ENCODE measurements around the gene PREP.
A peak's percentile ranks its signal among the peaks of the same experiment; 100 is the strongest.

The PREP gene

GRCh38 chr6:105301756-105302616 is 100.9 kb downstream of the PREP start:
- H3K4me1 ChIP-seq (ENCODE audit: control insufficient read depth in 2 of 2, insufficient read depth in 2 of 2, low read length in 2 of 2), result no peaks in the 10 kb centered on the region
- peak overlapping the region in 1 of 2 donors; percentile 14 for H3K27ac ChIP-seq (ENCODE audit: low read depth in 2 of 2, low read length in 2 of 2)
- no peaks in the 10 kb centered on the region for H3K27me3 ChIP-seq (ENCODE audit: control insufficient read depth in 2 of 2, insufficient read depth in 2 of 2, low read length in 2 of 2)
- H3K9me3 ChIP-seq (ENCODE audit: control insufficient read depth in 2 of 2, low read length in 2 of 2), result no peaks in the 10 kb centered on the region
- H3K36me3 ChIP-seq (ENCODE audit: control insufficient read depth in 2 of 2, insufficient read depth in 2 of 2, low read length in 2 of 2), result peaks cover 11 to 26% of the 10 kb centered on the region in 2 donors
- no peak overlapping the region for H3K4me3 ChIP-seq (ENCODE audit: low read length in 2 of 2)
- no peak overlapping the region for H3K9ac ChIP-seq (ENCODE audit: low read depth in 1 of 2, low read length in 2 of 2)

- H3K4me1 ChIP-seq (ENCODE audit: control insufficient read depth in 2 of 2, insufficient read depth in 2 of 2, low read length in 2 of 2), result no peaks in the 10 kb centered on the region
- H3K27me3 ChIP-seq (ENCODE audit: control insufficient read depth in 2 of 2, insufficient read depth in 2 of 2, low read length in 2 of 2), result no peaks in the 10 kb centered on the region
- no peak overlapping the region for H3K4me3 ChIP-seq (ENCODE audit: low read length in 2 of 2)
- H3K9me3 ChIP-seq (ENCODE audit: control insufficient read depth in 2 of 2, low read length in 2 of 2), result no peaks in the 10 kb centered on the region
- peaks cover 11 to 22% of the 10 kb centered on the region in 2 donors for H3K36me3 ChIP-seq (ENCODE audit: control insufficient read depth in 2 of 2, insufficient read depth in 2 of 2, low read length in 2 of 2)
- no peak overlapping the region for H3K27ac ChIP-seq (ENCODE audit: low read depth in 2 of 2, low read length in 2 of 2)
- no peak overlapping the region for H3K9ac ChIP-seq (ENCODE audit: low read depth in 1 of 2, low read length in 2 of 2)
Observed at GRCh38 chr6:105301072-105301503, 101.8 kb downstream of the PREP start.

GRCh38 chr6:105300090-105300489 is 102.8 kb downstream of the PREP start:
- H3K27ac ChIP-seq (ENCODE audit: low read depth in 2 of 2, low read length in 2 of 2), result no peak overlapping the region
- peaks cover 11 to 21% of the 10 kb centered on the region in 2 donors for H3K36me3 ChIP-seq (ENCODE audit: control insufficient read depth in 2 of 2, insufficient read depth in 2 of 2, low read length in 2 of 2)
- H3K4me3 ChIP-seq (ENCODE audit: low read length in 2 of 2), result no peak overlapping the region
- no peaks in the 10 kb centered on the region for H3K4me1 ChIP-seq (ENCODE audit: control insufficient read depth in 2 of 2, insufficient read depth in 2 of 2, low read length in 2 of 2)
- no peaks in the 10 kb centered on the region for H3K27me3 ChIP-seq (ENCODE audit: control insufficient read depth in 2 of 2, insufficient read depth in 2 of 2, low read length in 2 of 2)
- H3K9ac ChIP-seq (ENCODE audit: low read depth in 1 of 2, low read length in 2 of 2), result no peak overlapping the region
- H3K9me3 ChIP-seq (ENCODE audit: control insufficient read depth in 2 of 2, low read length in 2 of 2), result no peaks in the 10 kb centered on the region

- H3K4me3 ChIP-seq (ENCODE audit: low read length in 2 of 2), result no peak overlapping the region
Observed at GRCh38 chr6:105294129-105294528, 108.8 kb downstream of the PREP start.

GRCh38 chr6:105292689-105293339 is 110.1 kb downstream of the PREP start:
- Histone ChIP-seq H3K9me3 (ENCODE audit: control insufficient read depth in 2 of 2, low read length in 2 of 2) (no peaks in the 10 kb centered on the region), H3K4me3 (ENCODE audit: low read length in 2 of 2) (no peak overlapping the region), H3K36me3 (ENCODE audit: control insufficient read depth in 2 of 2, insufficient read depth in 2 of 2, low read length in 2 of 2) (peaks cover 10 to 15% of the 10 kb centered on the region in 2 donors), H3K4me1 (ENCODE audit: control insufficient read depth in 2 of 2, insufficient read depth in 2 of 2, low read length in 2 of 2) (no peaks in the 10 kb centered on the region), H3K27ac (ENCODE audit: low read depth in 2 of 2, low read length in 2 of 2) (no peak overlapping the region), H3K9ac (ENCODE audit: low read depth in 1 of 2, low read length in 2 of 2) (no peak overlapping the region), H3K27me3 (ENCODE audit: control insufficient read depth in 2 of 2, insufficient read depth in 2 of 2, low read length in 2 of 2) (no peaks in the 10 kb centered on the region)

More at GRCh38 chr6:105294129-105294528, 108.8 kb downstream of the PREP start:
- Histone ChIP-seq H3K9ac (ENCODE audit: low read depth in 1 of 2, low read length in 2 of 2) (no peak overlapping the region), H3K4me1 (ENCODE audit: control insufficient read depth in 2 of 2, insufficient read depth in 2 of 2, low read length in 2 of 2) (no peaks in the 10 kb centered on the region), H3K9me3 (ENCODE audit: control insufficient read depth in 2 of 2, low read length in 2 of 2) (no peaks in the 10 kb centered on the region), H3K36me3 (ENCODE audit: control insufficient read depth in 2 of 2, insufficient read depth in 2 of 2, low read length in 2 of 2) (peaks cover 12% of the 10 kb centered on the region in 2 donors), H3K27me3 (ENCODE audit: control insufficient read depth in 2 of 2, insufficient read depth in 2 of 2, low read length in 2 of 2) (no peaks in the 10 kb centered on the region), H3K27ac (ENCODE audit: low read depth in 2 of 2, low read length in 2 of 2) (no peak overlapping the region)

- Histone ChIP-seq H3K36me3 (ENCODE audit: control insufficient read depth in 2 of 2, insufficient read depth in 2 of 2, low read length in 2 of 2) (peaks cover 8 to 14% of the 10 kb centered on the region in 2 donors), H3K27me3 (ENCODE audit: control insufficient read depth in 2 of 2, insufficient read depth in 2 of 2, low read length in 2 of 2) (no peaks in the 10 kb centered on the region), H3K27ac (ENCODE audit: low read depth in 2 of 2, low read length in 2 of 2) (no peak overlapping the region), H3K9ac (ENCODE audit: low read depth in 1 of 2, low read length in 2 of 2) (no peak overlapping the region), H3K4me3 (ENCODE audit: low read length in 2 of 2) (no peak overlapping the region), H3K9me3 (ENCODE audit: control insufficient read depth in 2 of 2, low read length in 2 of 2) (no peaks in the 10 kb centered on the region), H3K4me1 (ENCODE audit: control insufficient read depth in 2 of 2, insufficient read depth in 2 of 2, low read length in 2 of 2) (no peaks in the 10 kb centered on the region)
Observed at GRCh38 chr6:105291525-105291924, 111.4 kb downstream of the PREP start.

GRCh38 chr6:105282631-105283585 is 120.0 kb downstream of the PREP start:
- no peaks in the 10 kb centered on the region for H3K9me3 ChIP-seq (ENCODE audit: control insufficient read depth in 2 of 2, low read length in 2 of 2)
- H3K9ac ChIP-seq (ENCODE audit: low read depth in 1 of 2, low read length in 2 of 2), result no peak overlapping the region
- H3K36me3 ChIP-seq (ENCODE audit: control insufficient read depth in 2 of 2, insufficient read depth in 2 of 2, low read length in 2 of 2), result peaks cover 56 to 58% of the 10 kb centered on the region in 2 donors
- no peak overlapping the region for H3K27ac ChIP-seq (ENCODE audit: low read depth in 2 of 2, low read length in 2 of 2)
- H3K4me1 ChIP-seq (ENCODE audit: control insufficient read depth in 2 of 2, insufficient read depth in 2 of 2, low read length in 2 of 2), result no peaks in the 10 kb centered on the region
- no peaks in the 10 kb centered on the region for H3K27me3 ChIP-seq (ENCODE audit: control insufficient read depth in 2 of 2, insufficient read depth in 2 of 2, low read length in 2 of 2)
- H3K4me3 ChIP-seq (ENCODE audit: low read length in 2 of 2), result no peak overlapping the region

- H3K9ac ChIP-seq (ENCODE audit: low read depth in 1 of 2, low read length in 2 of 2), result no peak overlapping the region
- H3K9me3 ChIP-seq (ENCODE audit: control insufficient read depth in 2 of 2, low read length in 2 of 2), result no peaks in the 10 kb centered on the region
- no peaks in the 10 kb centered on the region for H3K27me3 ChIP-seq (ENCODE audit: control insufficient read depth in 2 of 2, insufficient read depth in 2 of 2, low read length in 2 of 2)
- H3K4me1 ChIP-seq (ENCODE audit: control insufficient read depth in 2 of 2, insufficient read depth in 2 of 2, low read length in 2 of 2), result no peaks in the 10 kb centered on the region
- no peak overlapping the region for H3K27ac ChIP-seq (ENCODE audit: low read depth in 2 of 2, low read length in 2 of 2)
- H3K4me3 ChIP-seq (ENCODE audit: low read length in 2 of 2), result no peak overlapping the region
- peaks cover 67 to 74% of the 10 kb centered on the region in 2 donors for H3K36me3 ChIP-seq (ENCODE audit: control insufficient read depth in 2 of 2, insufficient read depth in 2 of 2, low read length in 2 of 2)
Observed at GRCh38 chr6:105280033-105280432, 122.8 kb downstream of the PREP start.

- peaks cover 68 to 75% of the 10 kb centered on the region in 2 donors for H3K36me3 ChIP-seq (ENCODE audit: control insufficient read depth in 2 of 2, insufficient read depth in 2 of 2, low read length in 2 of 2)
- H3K4me3 ChIP-seq (ENCODE audit: low read length in 2 of 2), result no peak overlapping the region
Observed at GRCh38 chr6:105279463-105279862, 123.4 kb downstream of the PREP start.

More at GRCh38 chr6:105279463-105279862, 123.4 kb downstream of the PREP start:
- H3K27ac ChIP-seq (ENCODE audit: low read depth in 2 of 2, low read length in 2 of 2), result no peak overlapping the region
- H3K4me1 ChIP-seq (ENCODE audit: control insufficient read depth in 2 of 2, insufficient read depth in 2 of 2, low read length in 2 of 2), result no peaks in the 10 kb centered on the region
- H3K9me3 ChIP-seq (ENCODE audit: control insufficient read depth in 2 of 2, low read length in 2 of 2), result no peaks in the 10 kb centered on the region
- H3K9ac ChIP-seq (ENCODE audit: low read depth in 1 of 2, low read length in 2 of 2), result no peak overlapping the region
- H3K27me3 ChIP-seq (ENCODE audit: control insufficient read depth in 2 of 2, insufficient read depth in 2 of 2, low read length in 2 of 2), result no peaks in the 10 kb centered on the region
